WERI-Rb-1 (cell line): ENCODE measurements around the gene OR10H5.
"Not testable (repeated sequence)": the region's sequence is repeated elsewhere in the genome, so short reads cannot be mapped to it uniquely, and the experiment has no call there.

Experiments
- DNase-seq: peaks from one replicate; pipeline ENCODE4 v3.0.0-alpha.2; 2020
- H3K27ac ChIP-seq: fragments of 250-450 bp; sonication (Bioruptor Pico); 2 replicates; pipeline ENCODE4 v1.5.1; 2020; ENCODE audit warnings: mild to moderate bottlenecking, moderate library complexity
- H3K27me3 ChIP-seq: fragments of 250-450 bp; sonication (Bioruptor Pico); 2 replicates; pipeline ENCODE4 v1.5.1; 2021; ENCODE audit warnings: mild to moderate bottlenecking, low read depth, moderate library complexity; ENCODE audit not compliant: insufficient read depth, severe bottlenecking
- H3K36me3 ChIP-seq: fragments of 250-450 bp; sonication (Bioruptor Pico); 2 replicates; pipeline ENCODE4 v1.5.1; 2020; ENCODE audit warnings: mild to moderate bottlenecking, moderate library complexity
- H3K4me3 ChIP-seq: 2 replicates; pipeline ENCODE4 v1.5.1; 2011; ENCODE audit warnings: low read depth, mild to moderate bottlenecking, control low read depth, low read length
- H3K9me3 ChIP-seq: fragments of 250-450 bp; sonication (Bioruptor Pico); 2 replicates; pipeline ENCODE4 v1.5.1; 2021; ENCODE audit warnings: mild to moderate bottlenecking, moderate library complexity; ENCODE audit not compliant: severe bottlenecking
- CTCF ChIP-seq: IDR thresholded peaks from 2 replicates; pipeline ENCODE4 v1.5.1; 2011; ENCODE audit warnings: low read depth, mild to moderate bottlenecking, control low read depth, inconsistent platforms, low read length

OR10H5 gene

GRCh38 chr19:15815306-15815705, 27.8 kb downstream of the OR10H5 start, which contains the start of gene OR10H1:
OR10H1 (minus strand) TSS chr19:15815664; CDS start chr19:15808037, 7,627 bp downstream.
- H3K27ac ChIP-seq = no peak within 1 kb of the TSS
- TF ChIP-seq CTCF = no peak
- H3K27me3 ChIP-seq = peaks cover 78% of the 10 kb centered on the region
- no peak within 1 kb of the TSS for H3K4me3 ChIP-seq
- DNase-seq = no peak
- H3K9me3 ChIP-seq = no peaks in the 10 kb centered on the region
- no peaks in the 10 kb centered on the region for H3K36me3 ChIP-seq

GRCh38 chr19:15820646-15821045, 33.2 kb downstream of the OR10H5 start:
- no peak for DNase-seq
- Histone ChIP-seq H3K27ac (no peak overlapping the region), H3K36me3 (no peaks in the 10 kb centered on the region), H3K9me3 (no peaks in the 10 kb centered on the region), H3K27me3 (peaks cover 91% of the 10 kb centered on the region), H3K4me3 (no peak overlapping the region)
- no peak for TF ChIP-seq CTCF

- H3K27me3 ChIP-seq = peaks cover 82% of the 10 kb centered on the region
- H3K9me3 ChIP-seq = no peaks in the 10 kb centered on the region
- no peak overlapping the region for H3K27ac ChIP-seq
- no peak overlapping the region for H3K4me3 ChIP-seq
- no peak for DNase-seq
- H3K36me3 ChIP-seq = no peaks in the 10 kb centered on the region
- no peak for TF ChIP-seq CTCF
Observed at GRCh38 chr19:15825753-15826152, 38.3 kb downstream of the OR10H5 start.

GRCh38 chr19:15828121-15828610, 40.7 kb downstream of the OR10H5 start:
- no peaks in the 10 kb centered on the region for H3K36me3 ChIP-seq
- peaks cover 78% of the 10 kb centered on the region for H3K27me3 ChIP-seq
- no peak for DNase-seq
- H3K4me3 ChIP-seq = no peak overlapping the region
- no peak for TF ChIP-seq CTCF
- no peaks in the 10 kb centered on the region for H3K9me3 ChIP-seq
- no peak overlapping the region for H3K27ac ChIP-seq

- DNase-seq, H3K4me3 ChIP-seq, H3K36me3 ChIP-seq, H3K9me3 ChIP-seq, H3K27ac ChIP-seq: not testable (repeated sequence)
- H3K27me3 ChIP-seq = peaks cover 76% of the 10 kb centered on the region
Observed at GRCh38 chr19:15828611-15829305, 41.3 kb downstream of the OR10H5 start.

- no peak for DNase-seq
Observed at GRCh38 chr19:15829306-15829698, 41.8 kb downstream of the OR10H5 start.

More at GRCh38 chr19:15829306-15829698, 41.8 kb downstream of the OR10H5 start:
- Histone ChIP-seq H3K27ac (no peak overlapping the region), H3K9me3 (no peaks in the 10 kb centered on the region), H3K36me3 (no peaks in the 10 kb centered on the region), H3K27me3 (peaks cover 76% of the 10 kb centered on the region), H3K4me3 (no peak overlapping the region)
- TF ChIP-seq CTCF = no peak
